Endothelial cell of umbilical vein (primary cell): ENCODE measurements around the gene IGF2BP2.

ENCODE experiments used
- JUN ChIP-seq: IDR thresholded peaks from 2 replicates; pipeline ENCODE4 v1.6.1; 2011; ENCODE audit warnings: borderline replicate concordance, low read depth; ENCODE audit not compliant: insufficient read length, insufficient read depth
- POLR2A ChIP-seq: IDR thresholded peaks from 2 replicates; pipeline ENCODE4 v1.6.1; 2012; ENCODE audit warnings: low read depth, mild to moderate bottlenecking, control low read depth, low read length
- POLR2AphosphoS5 ChIP-seq: IDR thresholded peaks from 2 replicates; pipeline ENCODE4 v1.6.1; 2012; ENCODE audit warnings: low read depth, mild to moderate bottlenecking, control low read depth, low read length, moderate library complexity; ENCODE audit not compliant: insufficient read depth
- TF ChIP-seq, protein P1 (sequence below), 2 donors: IDR thresholded peaks; 1 replicate in 1 of 2; 2 replicates in 1 of 2; pipeline ENCODE4 v1.5.1; 2011; ENCODE audit warnings: low read length in 2 of 2, mild to moderate bottlenecking in 2 of 2, moderate library complexity in 2 of 2, control low read depth in 1 of 2, inconsistent platforms in 1 of 2, low read depth in 1 of 2; ENCODE audit not compliant: insufficient read depth in 1 of 2; ENCODE audit errors: extremely low read depth in 1 of 2

DNA sequence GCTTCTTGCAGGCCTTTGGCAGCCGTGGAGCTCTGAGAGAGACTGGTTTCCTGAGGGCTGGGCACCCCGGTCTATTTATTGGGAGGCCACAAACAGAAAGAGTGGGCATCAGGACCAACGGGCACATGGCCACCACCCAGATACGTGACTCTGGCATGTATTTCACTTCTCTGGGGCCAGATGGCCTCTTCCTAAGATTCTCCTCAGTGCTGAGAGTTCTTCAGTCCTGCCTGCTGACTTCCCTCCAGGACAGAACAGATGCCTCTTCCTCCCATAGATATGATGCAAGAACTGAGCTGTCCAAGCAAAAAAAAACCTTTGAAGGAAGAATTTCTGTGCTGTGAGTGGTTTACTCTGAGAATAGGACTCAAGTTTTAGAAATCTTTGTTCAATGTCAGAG lies 107.7 kb downstream of the IGF2BP2 start:
- TF ChIP-seq POLR2A (no peak), JUN (no peak), POLR2AphosphoS5 (no peak)
- TF ChIP-seq, protein P1, sequence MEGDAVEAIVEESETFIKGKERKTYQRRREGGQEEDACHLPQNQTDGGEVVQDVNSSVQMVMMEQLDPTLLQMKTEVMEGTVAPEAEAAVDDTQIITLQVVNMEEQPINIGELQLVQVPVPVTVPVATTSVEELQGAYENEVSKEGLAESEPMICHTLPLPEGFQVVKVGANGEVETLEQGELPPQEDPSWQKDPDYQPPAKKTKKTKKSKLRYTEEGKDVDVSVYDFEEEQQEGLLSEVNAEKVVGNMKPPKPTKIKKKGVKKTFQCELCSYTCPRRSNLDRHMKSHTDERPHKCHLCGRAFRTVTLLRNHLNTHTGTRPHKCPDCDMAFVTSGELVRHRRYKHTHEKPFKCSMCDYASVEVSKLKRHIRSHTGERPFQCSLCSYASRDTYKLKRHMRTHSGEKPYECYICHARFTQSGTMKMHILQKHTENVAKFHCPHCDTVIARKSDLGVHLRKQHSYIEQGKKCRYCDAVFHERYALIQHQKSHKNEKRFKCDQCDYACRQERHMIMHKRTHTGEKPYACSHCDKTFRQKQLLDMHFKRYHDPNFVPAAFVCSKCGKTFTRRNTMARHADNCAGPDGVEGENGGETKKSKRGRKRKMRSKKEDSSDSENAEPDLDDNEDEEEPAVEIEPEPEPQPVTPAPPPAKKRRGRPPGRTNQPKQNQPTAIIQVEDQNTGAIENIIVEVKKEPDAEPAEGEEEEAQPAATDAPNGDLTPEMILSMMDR (IDR thresholded peaks at IDR 0.05; ENCODE audit: extremely low read depth in 1 of 2, insufficient read depth in 1 of 2, low read depth in 1 of 2, low read length in 2 of 2), result no peak
